ENCODE data around the gene NAA10. TPM values are rescaled to one million over a fixed set of nuclear protein-coding genes. Genes with fewer than 3 reads are reported as not detected.

Gene NAA10
- total RNA-seq, 1 donor from 2014 or later = 109 TPM

DNA sequence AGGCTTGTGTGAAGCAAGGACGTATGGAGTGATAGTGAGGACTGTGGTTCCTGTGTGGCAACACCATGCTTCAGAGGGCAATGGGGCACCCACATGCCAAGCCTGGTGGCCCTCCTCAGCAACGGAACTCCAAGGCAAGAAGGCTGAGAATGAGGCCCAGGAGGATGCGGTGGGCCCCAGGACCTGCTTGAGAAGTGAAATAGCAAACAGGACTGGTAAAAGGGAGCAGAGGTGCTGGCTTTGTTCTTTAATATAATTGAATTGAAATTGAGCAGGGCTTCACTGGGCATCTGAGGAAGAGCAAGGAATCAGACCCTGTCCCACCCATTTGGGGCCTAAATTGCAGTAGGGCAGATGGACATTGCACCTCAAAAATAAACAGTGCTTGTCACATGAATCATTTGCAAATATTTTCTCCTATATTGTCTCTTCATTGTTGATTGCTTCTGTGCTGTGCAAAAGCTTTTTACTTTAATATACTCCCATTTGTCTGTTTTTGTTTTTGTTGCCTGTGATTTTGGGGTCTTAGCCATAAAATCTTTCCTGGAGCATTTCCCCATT is 40.0 kb upstream of the NAA10 start:
- ATAC-seq (ENCODE audit: low read depth) = no peak

DNA sequence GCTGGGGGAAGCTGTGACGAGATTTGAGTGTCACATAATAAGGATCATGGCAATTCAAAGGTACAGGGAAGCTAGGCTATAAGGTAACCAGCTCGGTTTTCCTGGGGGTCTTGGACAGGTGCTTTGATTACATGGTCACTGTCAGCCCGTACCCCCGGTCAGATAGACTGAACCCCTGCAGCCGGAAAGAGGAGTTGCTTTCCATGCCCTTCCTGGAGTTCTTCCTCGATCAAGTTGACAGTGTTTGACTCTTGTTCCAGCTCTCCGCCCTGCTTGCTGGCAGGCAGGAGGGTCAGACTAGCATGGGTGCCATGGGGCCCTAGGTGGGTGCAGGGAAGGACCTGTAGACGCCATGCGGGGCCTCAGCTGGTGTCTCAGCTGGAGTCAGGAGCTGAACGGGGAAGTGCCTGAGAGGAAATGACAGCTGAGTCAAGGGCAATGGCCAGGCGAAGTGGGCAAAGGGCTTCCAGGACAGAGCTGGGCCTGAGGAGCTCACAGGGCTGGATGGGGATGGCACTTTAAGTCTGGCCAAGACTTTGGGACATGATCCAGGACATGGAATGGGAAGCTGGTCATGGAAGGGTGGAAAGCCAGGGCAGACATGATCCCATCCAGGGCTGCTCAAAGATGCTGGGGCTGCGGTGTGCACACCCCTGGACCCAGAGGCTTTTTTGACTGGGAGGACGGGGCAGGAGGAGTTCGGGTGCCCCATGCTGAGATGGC is 39.3 kb upstream of the NAA10 start:
- CTCF ChIA-PET = interaction anchor here (1.3 kb wide), 1 partner anchor 39 kb away, joined by 4 read pairs; no protein-coding TSS in a partner anchor
- DNase-seq = no peak
- Mint-ChIP-seq H3K9me3 (no peaks in the 10 kb centered on the region), H3K4me3 (peak overlapping the region; percentile 87), H3K36me3 (ENCODE audit: low read depth) (peaks cover 8% of the 10 kb centered on the region), H3K4me1 (peaks cover 21% of the 10 kb centered on the region), H3K27me3 (no peaks in the 10 kb centered on the region), H3K27ac (peak overlapping the region; percentile 77)
- intact Hi-C loops (cut with micrococcal nuclease) = no loop called here
- no peak for ATAC-seq (ENCODE audit: low read depth)
- TF ChIP-seq, protein P1, sequence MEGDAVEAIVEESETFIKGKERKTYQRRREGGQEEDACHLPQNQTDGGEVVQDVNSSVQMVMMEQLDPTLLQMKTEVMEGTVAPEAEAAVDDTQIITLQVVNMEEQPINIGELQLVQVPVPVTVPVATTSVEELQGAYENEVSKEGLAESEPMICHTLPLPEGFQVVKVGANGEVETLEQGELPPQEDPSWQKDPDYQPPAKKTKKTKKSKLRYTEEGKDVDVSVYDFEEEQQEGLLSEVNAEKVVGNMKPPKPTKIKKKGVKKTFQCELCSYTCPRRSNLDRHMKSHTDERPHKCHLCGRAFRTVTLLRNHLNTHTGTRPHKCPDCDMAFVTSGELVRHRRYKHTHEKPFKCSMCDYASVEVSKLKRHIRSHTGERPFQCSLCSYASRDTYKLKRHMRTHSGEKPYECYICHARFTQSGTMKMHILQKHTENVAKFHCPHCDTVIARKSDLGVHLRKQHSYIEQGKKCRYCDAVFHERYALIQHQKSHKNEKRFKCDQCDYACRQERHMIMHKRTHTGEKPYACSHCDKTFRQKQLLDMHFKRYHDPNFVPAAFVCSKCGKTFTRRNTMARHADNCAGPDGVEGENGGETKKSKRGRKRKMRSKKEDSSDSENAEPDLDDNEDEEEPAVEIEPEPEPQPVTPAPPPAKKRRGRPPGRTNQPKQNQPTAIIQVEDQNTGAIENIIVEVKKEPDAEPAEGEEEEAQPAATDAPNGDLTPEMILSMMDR (IDR thresholded peaks at IDR 0.05) = no peak
- POLR2A ChIA-PET = interaction anchor here (0.8 to 4.6 kb wide), 6 partner anchors 11 to 397 kb away, joined by 3 to 36 read pairs (median 4); partner anchors contain the start of gene IRAK1

More for the DNA sequence above, 40.0 kb upstream of the NAA10 start:
- Mint-ChIP-seq H3K9me3 (no peaks in the 10 kb centered on the region), H3K27ac (peak overlapping the region; percentile 77), H3K4me3 (no peak overlapping the region), H3K36me3 (ENCODE audit: low read depth) (peaks cover 8% of the 10 kb centered on the region), H3K27me3 (no peaks in the 10 kb centered on the region), H3K4me1 (peaks cover 16% of the 10 kb centered on the region)
- DNase-seq = no peak
- TF ChIP-seq, protein P1 (IDR thresholded peaks at IDR 0.05) = no peak
- intact Hi-C loops (cut with micrococcal nuclease) = no loop called here
- ChIA-PET CTCF (interaction anchor here (1.3 kb wide), 1 partner anchor 38 kb away, joined by 4 read pairs; no protein-coding TSS in a partner anchor), POLR2A (interaction anchor here (0.8 to 4.6 kb wide), 3 partner anchors 33 to 396 kb away, joined by 4 to 36 read pairs (median 7); partner anchors contain the start of gene IRAK1)

DNA sequence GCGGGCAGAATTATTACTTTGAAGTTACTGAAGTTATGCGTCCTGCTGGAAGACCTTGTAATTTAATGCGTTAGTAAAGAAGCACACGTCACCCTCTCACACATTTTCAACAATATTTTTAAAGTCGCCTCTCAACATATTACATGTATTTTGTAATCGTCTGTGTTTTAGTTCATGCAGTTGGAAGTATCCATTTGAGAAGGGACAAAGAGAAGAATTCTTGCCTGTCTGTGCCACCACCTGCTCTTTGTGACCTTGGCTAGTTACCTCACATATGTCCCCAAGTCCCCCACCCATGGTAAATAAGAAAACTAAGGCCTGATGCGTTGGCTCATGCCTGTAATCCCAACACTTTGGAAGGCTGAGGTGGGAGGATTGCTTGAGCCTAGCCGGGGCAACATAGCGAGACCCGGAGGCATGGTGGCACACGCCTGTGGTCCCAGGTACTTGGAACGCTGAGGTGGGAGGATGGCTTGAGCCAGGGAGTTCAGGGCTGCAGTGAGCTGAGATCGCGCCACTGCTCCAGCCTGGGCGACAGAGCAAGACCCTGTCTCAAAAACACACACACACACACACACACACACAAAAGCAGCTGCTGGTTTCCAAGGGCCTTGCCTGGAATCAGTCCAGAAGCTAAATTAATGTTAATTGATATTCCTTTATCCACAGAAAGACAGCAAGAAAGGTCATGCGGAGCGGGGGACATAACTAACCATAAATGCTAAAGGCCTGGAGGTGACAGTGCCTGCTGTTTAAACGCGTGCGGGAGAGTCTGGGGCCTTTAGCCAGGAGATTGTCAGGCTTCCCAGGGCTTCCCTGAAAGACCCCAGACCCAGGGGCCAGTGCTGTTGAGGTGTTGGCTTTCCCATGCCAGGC is 38.5 kb upstream of the NAA10 start:
- Mint-ChIP-seq H3K4me1 (peaks cover 28% of the 10 kb centered on the region), H3K27me3 (no peaks in the 10 kb centered on the region), H3K4me3 (peak overlapping the region; percentile 87), H3K36me3 (ENCODE audit: low read depth) (peaks cover 8% of the 10 kb centered on the region), H3K9me3 (no peaks in the 10 kb centered on the region), H3K27ac (peak overlapping the region; percentile 90)
- intact Hi-C loops (cut with micrococcal nuclease) = loop anchor here (1.0 kb wide), 1 partner anchor 11 kb away; no protein-coding TSS in a partner anchor
- ATAC-seq (ENCODE audit: low read depth) (no peak), DNase-seq (no peak)
- ChIA-PET POLR2A (interaction anchor here (0.8 to 8.1 kb wide), 7 partner anchors 12 to 398 kb away, joined by 3 to 114 read pairs (median 5); partner anchors contain the start of genes ARHGAP4 and IRAK1), CTCF (interaction anchor here (1.3 kb wide), 1 partner anchor 39 kb away, joined by 4 read pairs; no protein-coding TSS in a partner anchor)
- TF ChIP-seq, protein P1 (IDR thresholded peaks at IDR 0.05) = no peak

DNA sequence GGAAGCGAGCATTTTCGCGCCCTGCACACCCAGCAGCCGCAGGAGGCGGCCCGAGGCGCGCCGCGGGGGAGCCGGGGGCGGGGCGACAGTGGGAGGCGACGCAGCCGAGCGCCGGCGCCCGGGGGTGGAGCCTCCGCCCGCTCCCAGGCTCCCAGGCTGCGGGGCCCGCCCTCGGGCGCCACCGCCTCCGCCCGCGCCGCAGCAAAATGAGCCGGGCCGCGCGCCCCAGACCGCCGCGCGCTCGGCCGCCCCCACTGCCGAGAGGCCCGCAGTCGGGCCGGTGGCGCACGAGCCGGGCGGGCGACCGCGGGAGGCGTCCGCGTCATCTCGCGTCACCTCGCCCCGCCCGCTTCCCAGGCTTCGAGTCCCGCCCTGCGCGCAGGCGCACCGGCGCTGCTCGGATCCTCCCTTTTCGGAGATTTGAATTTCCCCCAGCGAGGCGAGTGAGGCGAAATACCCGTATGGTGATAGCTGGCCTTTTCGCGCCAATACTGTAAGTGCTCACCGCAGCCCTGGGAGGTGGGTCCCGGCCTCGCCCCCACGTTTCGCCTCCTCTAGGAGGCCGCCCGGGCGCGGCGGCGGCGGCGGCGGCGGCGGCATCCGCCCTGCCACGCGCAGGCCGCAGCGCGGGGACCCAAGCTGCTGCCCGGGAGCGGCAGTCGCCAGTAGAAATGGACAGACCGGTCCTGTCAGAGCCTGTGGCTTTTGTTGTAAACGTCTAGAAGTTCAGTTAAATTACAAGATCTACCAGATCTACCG is 37.7 kb upstream of the NAA10 start, which contains the start of gene TMEM187:
Gene TMEM187, plus strand, starts transcription at position 387 of the 759 bp plus-strand sequence. CDS start 9,309 bp downstream, outside the sequence.
- H3K27me3 Mint-ChIP-seq = no peaks in the 10 kb centered on the region
- H3K9me3 Mint-ChIP-seq = no peaks in the 10 kb centered on the region
- H3K36me3 Mint-ChIP-seq (ENCODE audit: low read depth) = peaks cover 12% of the 10 kb centered on the region
- ChIA-PET POLR2A (interaction anchor here (0.9 to 8.1 kb wide), 9 partner anchors 9 to 406 kb away, joined by 3 to 114 read pairs (median 11); partner anchors contain the start of genes ARHGAP4, EMD, IRAK1 and NAA10), CTCF (interaction anchor here (1.9 kb wide), 1 partner anchor 25 kb away, joined by 6 read pairs; no protein-coding TSS in a partner anchor)
- intact Hi-C loops (cut with micrococcal nuclease) = loop anchor here (1.0 kb wide), 2 partner anchors 12 to 178 kb away; partner anchors contain the start of genes IDH3G and SSR4
- DNase-seq (peak; percentile 75), ATAC-seq (ENCODE audit: low read depth) (peak; percentile 60)
- TF ChIP-seq, protein P1 (IDR thresholded peaks at IDR 0.05) = no peak
- peaks cover 36% of the 10 kb centered on the region for H3K4me1 Mint-ChIP-seq
- H3K4me3 Mint-ChIP-seq = peak within 1 kb of the TSS; percentile 100
- peak within 1 kb of the TSS; percentile 100 for H3K27ac Mint-ChIP-seq
